Measurements from ENCODE around the gene DUX4.
"Not testable (repeated sequence)": the region's sequence is repeated elsewhere in the genome, so short reads cannot be mapped to it uniquely, and the experiment has no call there.

Gene DUX4

DNA sequence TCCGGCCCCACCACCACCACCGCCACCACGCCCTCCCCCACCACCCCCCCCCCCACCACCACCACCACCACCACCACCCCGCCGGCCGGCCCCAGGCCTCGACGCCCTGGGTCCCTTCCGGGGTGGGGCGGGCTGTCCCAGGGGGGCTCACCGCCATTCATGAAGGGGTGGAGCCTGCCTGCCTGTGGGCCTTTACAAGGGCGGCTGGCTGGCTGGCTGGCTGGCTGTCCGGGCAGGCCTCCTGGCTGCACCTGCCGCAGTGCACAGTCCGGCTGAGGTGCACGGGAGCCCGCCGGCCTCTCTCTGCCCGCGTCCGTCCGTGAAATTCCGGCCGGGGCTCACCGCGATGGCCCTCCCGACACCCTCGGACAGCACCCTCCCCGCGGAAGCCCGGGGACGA lies at the start of gene DUX4:
DUX4 (plus strand) TSS at position 347 of the 400 bp plus-strand sequence; CDS start at position 347, 0 bp downstream.
- FAIRE-seq, result not testable (repeated sequence)

DNA sequence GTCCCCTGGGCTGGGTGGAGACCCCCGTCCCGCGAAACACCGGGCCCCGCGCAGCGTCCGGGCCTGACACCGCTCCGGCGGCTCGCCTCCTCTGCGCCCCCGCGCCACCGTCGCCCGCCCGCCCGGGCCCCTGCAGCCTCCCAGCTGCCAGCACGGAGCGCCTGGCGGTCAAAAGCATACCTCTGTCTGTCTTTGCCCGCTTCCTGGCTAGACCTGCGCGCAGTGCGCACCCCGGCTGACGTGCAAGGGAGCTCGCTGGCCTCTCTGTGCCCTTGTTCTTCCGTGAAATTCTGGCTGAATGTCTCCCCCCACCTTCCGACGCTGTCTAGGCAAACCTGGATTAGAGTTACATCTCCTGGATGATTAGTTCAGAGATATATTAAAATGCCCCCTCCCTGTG lies 1.9 kb downstream of the DUX4 start:
- not testable (repeated sequence) for FAIRE-seq

DNA sequence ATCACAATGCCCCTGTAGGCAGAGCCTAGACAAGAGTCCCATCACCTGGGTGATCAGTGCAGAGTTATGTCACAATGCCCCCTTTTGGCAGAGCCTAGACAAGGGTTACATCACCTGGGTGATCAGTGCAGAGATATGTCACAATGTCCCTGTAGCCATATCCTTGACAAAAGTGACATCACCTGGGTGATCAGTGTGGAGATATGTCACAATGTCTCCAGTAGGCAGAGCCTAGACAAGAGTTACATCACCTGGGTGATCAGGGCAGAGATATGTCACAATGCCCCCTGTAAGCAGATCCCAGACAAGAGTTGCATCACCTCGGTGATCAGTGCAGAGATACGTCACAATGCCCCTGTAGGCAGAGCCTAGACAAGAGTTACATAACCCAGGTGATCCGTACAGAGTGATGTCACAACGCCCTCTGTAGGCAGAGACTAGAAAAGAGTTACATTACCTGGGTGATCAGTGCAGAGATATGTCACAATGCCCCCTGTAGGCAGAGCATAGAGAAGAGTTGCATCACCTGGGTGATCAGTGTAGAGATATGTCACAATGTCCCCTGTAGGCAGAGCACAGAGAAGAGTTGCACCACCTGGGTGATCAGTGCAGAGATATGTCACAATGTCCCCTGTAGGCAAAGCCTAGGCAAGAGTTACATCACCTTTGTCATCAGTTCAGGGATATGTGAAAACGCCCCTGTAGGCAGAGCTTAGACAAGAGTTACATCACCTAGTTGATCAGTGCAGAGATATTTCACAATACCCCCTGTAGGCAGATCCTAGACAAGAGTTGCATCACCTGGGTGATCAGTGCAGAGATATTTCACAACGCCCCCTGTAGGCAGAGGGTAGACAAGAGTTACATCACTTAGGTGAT lies 4.4 kb downstream of the DUX4 start:
- not testable (repeated sequence) for FAIRE-seq

DNA sequence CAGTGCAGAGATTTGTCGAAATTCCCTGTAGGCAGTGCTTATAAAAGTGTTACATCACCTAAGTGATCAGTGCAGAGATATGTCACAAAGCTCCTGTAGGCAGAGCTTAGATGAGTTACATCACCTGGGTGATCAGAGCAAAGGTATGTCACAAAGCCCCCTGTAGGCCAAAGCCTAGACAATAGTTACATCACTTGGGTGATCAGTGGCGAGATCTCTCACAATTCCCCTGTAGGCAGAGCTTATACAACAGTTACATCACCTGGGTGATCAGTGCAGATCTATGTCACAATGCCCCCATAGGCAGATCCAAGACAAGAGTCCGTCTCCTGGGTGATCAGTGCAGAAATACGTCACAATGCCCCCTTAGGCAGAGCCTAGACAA lies 5.0 kb downstream of the DUX4 start:
- not testable (repeated sequence) for FAIRE-seq

DNA sequence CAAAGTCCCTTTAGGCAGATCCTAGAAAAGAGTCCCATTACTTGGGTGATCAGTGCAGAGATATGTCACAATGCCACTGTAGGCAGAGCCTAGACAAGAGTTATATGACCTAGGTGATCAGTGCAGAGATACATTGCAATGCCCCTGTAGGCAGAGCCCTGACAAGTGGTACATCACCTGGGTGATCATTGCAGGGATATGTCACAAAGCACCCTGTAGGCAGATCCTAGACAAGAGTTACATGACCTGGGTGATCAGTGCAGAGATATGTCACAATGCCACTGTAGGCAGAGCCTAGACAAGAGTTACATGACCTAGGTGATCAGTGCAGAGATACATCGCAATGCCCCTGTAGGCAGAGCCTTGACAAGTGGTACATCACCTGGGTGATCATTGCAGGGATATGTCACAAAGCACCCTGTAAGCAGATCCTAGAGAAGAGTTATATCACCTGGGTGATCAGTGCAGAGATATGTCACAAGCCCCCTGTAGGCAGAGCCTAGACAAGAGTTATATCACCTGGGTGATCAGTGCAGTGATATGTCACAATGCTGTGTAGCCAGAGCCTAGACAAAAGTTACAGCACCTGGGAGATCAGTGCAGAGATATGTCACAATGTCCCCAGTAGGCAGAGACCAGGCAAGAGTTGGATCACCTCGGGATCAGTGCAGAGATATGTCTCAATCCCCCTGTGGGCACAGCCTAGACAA lies 5.6 kb downstream of the DUX4 start:
- FAIRE-seq, result not testable (repeated sequence)

DNA sequence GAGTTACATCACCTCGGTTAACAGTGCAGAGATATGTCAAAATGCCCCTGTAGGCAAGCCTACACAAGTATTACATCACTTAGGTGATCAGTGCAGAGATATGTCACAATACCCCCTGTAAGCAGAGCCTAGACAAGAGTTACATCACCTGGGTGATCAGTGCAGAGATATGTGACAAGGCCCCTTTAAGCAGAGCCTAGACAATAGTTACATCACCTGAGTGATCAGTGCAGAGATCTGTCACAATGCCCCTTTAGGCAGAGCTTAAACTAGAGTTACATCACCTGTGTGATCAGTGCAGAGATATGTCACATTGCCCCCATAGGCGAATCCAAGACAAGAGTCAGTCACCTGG lies 6.1 kb downstream of the DUX4 start:
- not testable (repeated sequence) for FAIRE-seq

DNA sequence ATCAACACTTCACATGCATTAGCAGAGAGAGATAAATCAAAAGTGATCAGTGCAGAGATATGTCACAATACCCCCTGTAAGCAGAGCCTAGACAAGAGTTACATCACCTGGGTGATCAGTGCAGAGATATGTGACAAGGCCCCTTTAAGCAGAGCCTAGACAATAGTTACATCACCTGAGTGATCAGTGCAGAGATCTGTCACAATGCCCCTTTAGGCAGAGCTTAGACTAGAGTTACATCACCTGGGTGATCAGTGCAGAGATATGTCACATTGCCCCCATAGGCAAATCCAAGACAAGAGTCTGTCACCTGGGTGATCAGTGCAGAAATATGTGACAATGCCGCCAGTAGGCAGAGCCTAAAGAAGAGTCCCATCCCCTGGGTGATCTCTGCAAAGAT lies 7.4 kb downstream of the DUX4 start:
- FAIRE-seq, result not testable (repeated sequence)

DNA sequence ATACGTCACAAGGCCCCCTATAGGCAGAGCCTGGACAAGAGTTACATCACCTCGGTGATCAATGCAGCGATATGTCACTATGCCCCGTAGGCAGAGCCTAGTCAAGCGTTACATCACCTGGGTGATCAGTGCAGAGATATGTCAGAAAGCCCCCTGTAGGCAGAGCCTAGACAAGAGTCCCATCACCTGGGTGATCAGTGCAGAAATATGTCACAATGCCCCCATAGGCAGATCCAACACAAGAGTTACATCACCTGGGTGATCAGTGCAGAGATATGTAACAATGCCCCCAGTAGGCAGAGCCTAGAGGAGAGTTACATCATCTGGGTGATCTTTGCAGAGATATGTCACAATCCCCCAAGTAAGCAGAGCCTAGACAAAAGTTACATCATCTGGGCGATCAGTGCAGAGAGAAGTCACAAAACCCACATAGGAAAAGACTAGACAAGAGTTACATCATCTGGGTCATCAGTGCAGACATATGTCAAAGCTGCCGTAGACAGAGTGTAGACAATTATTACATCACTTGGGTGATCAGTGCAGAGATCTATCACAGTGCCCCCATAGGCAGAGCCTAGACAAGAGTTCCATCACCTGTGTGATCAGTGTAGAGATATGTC lies 8.0 kb downstream of the DUX4 start:
- FAIRE-seq, result not testable (repeated sequence)

DNA sequence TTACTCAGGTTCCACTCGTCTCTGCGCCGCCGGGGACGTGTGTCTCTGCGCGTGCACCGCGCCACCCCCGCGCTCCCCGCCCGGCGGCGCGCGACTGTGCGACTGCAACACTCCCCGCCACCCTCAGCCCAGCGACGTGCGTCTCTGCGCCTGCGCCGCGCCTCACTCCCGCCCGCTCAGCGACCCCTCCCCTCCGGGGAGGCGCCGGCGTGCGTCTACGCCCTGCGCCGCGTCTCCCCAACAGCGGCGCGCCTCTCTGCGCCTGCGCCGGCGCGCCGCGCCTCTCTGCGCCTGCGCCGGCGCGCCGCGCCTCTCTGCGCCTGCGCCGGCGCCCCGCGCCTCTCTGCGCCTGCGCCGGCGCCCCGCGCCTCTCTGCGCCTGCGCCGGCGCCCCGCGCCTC lies 29.9 kb downstream of the DUX4 start:
- FAIRE-seq, result not testable (repeated sequence)

All from G401.6 (cell line).